Epithelial cell of proximal tubule (primary cell): ENCODE data around the gene SLC9A9. TPM values are rescaled to one million over a fixed set of nuclear protein-coding genes. Genes with fewer than 3 reads are reported as not detected.
"Not testable (repeated sequence)": the region's sequence is repeated elsewhere in the genome, so short reads cannot be mapped to it uniquely, and the experiment has no call there.

Experiments used
- DNase-seq: peaks from one replicate; pipeline ENCODE4 v3.0.0-alpha.2; 2011; ENCODE audit warnings: low read depth
- H3K4me3 ChIP-seq: 2 replicates; pipeline ENCODE4 v1.5.1; 2011; ENCODE audit warnings: low read depth, mild to moderate bottlenecking, low read length
- total RNA-seq: library from RNA; depleted of rRNA; stranded (reverse); fragments of >200 nt; gene quantifications from 2 replicates; pipeline ENCODE4 v1.2.3, GENCODE V29; 2015
- TF ChIP-seq, protein P1 (sequence below): conservative IDR thresholded peaks from 2 replicates; pipeline ENCODE4 v1.5.1; 2012; ENCODE audit warnings: low read depth, mild to moderate bottlenecking, low read length

SLC9A9 gene
- total RNA-seq, 1 donor from 2014 or later = 0.17 TPM

DNA sequence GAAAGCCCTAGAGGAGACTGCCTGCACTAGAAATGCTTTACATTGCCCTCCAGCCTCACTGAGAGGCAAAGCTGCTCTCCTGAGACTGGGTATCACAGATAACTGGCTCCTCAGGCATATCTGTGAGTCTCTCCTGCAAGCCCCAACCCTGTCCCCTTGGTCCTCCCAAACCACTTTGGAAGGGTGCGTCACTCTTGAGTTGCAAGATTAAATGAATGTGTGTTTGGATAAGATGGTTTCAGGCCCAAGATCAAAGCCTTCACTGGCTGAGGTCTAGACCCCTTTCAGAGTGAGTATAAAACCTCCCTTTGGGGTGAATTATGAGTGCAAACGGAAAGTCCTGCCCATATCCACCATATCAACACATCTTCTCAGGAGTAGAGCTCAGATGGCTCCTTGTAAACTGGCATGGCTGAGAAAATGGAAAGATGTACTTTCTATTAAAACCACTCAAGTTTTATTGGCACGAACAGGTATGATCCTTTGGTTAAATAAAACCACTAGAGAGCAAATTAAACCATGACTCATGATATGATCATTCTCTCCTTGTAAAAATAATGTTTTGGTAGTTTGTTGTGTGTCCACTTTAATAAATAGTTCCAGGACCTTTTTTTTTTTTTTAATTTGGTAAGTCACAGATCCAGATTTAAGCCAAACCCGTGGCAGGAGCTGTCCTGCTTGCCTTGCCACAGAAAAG lies 564.7 kb downstream of the SLC9A9 start:
- no peak for DNase-seq
- TF ChIP-seq, protein P1, sequence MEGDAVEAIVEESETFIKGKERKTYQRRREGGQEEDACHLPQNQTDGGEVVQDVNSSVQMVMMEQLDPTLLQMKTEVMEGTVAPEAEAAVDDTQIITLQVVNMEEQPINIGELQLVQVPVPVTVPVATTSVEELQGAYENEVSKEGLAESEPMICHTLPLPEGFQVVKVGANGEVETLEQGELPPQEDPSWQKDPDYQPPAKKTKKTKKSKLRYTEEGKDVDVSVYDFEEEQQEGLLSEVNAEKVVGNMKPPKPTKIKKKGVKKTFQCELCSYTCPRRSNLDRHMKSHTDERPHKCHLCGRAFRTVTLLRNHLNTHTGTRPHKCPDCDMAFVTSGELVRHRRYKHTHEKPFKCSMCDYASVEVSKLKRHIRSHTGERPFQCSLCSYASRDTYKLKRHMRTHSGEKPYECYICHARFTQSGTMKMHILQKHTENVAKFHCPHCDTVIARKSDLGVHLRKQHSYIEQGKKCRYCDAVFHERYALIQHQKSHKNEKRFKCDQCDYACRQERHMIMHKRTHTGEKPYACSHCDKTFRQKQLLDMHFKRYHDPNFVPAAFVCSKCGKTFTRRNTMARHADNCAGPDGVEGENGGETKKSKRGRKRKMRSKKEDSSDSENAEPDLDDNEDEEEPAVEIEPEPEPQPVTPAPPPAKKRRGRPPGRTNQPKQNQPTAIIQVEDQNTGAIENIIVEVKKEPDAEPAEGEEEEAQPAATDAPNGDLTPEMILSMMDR = no peak
- H3K4me3 ChIP-seq = no peak overlapping the region

DNA sequence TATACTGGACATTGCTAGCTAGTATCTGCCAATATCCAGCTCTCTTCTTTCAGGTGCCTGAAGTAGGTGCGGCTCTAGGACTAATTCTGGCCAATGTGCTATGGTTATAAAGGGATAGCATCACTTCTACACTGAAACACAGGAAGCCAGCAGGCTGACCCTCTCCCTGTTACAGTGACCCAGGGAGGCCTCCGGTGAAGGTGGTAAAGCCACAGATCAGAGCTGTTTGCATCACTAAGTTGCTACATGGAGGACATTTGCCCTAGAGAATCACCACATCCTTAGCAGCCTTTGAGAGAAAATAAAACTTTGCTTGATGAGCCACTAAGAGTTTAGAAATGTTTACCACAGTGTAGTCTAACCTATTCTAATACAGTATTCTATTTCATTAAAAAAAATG lies 567.3 kb downstream of the SLC9A9 start:
- TF ChIP-seq, protein P1 = no peak
- no peak for DNase-seq
- no peak overlapping the region for H3K4me3 ChIP-seq

GRCh38 chr3:143279567-143279966 lies 568.7 kb downstream of the SLC9A9 start:
- H3K4me3 ChIP-seq, DNase-seq: not testable (repeated sequence)

DNA sequence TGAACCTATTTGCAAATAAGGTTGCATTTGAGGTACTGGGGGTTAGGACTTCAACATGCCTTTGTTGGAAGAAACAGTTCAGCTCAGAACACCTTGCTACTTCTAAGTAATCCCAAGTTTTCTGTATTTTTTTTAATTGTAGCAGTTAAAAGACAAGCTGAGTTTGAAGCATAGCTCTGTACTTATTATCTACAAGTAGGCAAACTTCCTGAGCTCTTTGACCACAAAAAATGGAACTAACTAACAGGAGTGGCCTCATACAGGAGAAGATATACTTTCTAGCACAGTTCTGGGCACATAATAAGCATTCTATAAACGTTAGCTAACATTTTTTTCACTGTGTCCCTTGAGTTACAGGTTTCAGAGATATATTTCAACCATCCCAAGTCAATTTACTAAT lies 569.5 kb downstream of the SLC9A9 start:
- DNase-seq = no peak
- TF ChIP-seq, protein P1 = no peak
- no peak overlapping the region for H3K4me3 ChIP-seq

DNA sequence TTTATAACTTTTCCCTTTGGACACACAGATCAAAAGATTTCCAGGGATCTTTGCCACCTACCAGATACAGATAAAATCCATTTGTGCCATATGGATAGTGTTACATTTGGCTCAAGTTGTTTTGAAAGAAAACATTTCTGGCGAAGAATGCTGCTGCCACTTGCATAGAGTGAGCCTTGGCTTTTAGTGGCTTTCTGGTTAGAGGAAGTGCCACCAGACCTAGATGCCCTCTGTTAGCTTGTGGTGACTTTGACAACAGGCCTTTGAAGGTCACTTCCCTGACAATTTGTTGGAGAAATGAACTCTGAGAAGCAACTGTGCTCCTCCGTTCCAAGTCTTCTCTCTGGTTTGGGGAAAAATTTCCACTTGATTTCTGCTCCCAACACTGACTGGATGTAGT lies 570.7 kb downstream of the SLC9A9 start:
- no peak overlapping the region for H3K4me3 ChIP-seq
- TF ChIP-seq, protein P1 = no peak
- no peak for DNase-seq

- no peak for DNase-seq
- TF ChIP-seq, protein P1 = no peak
- H3K4me3 ChIP-seq = no peak overlapping the region
Observed at GRCh38 chr3:143276592-143276991, 571.7 kb downstream of the SLC9A9 start.

GRCh38 chr3:143273975-143274690 lies 574.1 kb downstream of the SLC9A9 start:
- DNase-seq = no peak
- H3K4me3 ChIP-seq = no peak overlapping the region
- TF ChIP-seq, protein P1 = no peak
